ENCODE results near the gene TPH2.

- no peak for TF ChIP-seq RFX5 (IDR thresholded peaks at IDR 0.05; ENCODE audit: low read depth, low read length)
- no peak for TF ChIP-seq BHLHE40 (IDR thresholded peaks at IDR 0.05; ENCODE audit: low read depth, low read length)
- TF ChIP-seq POLR2A (IDR thresholded peaks at IDR 0.05; ENCODE audit: low read depth, low read length): no peak
- no peak for TF ChIP-seq CTCF (conservative IDR thresholded peaks at IDR 0.05; ENCODE audit: low read depth, low read length)
- no peak for TF ChIP-seq MAFK (IDR thresholded peaks at IDR 0.05; ENCODE audit: low read depth, low read length)
- no peak for TF ChIP-seq RAD21 (IDR thresholded peaks at IDR 0.05; ENCODE audit: low read length)
- no peak for TF ChIP-seq NFE2L2 (IDR thresholded peaks at IDR 0.05; ENCODE audit: low read depth, low read length)
- TF ChIP-seq MAZ (IDR thresholded peaks at IDR 0.05; ENCODE audit: borderline replicate concordance, low read depth, low read length): no peak
- no peak for TF ChIP-seq USF2 (IDR thresholded peaks at IDR 0.05; ENCODE audit: low read depth, low read length)
- no peak for TF ChIP-seq MXI1 (IDR thresholded peaks at IDR 0.05; ENCODE audit: borderline replicate concordance, low read depth, low read length)
- no peak for TF ChIP-seq ELK1 (IDR thresholded peaks at IDR 0.05; ENCODE audit: borderline replicate concordance, low read depth, low read length)
Measured at GRCh38 chr12:72074956-72075355, 136.3 kb downstream of the TPH2 start.
